Skeletal muscle cell (primary cell): Measurements from ENCODE around the gene NFAT5.
"Not testable (repeated sequence)": the region's sequence is repeated elsewhere in the genome, so short reads cannot be mapped to it uniquely, and the experiment has no call there.

Source experiments
- DNase-seq: peaks from one replicate; pipeline ENCODE4 v3.0.0-alpha.2; 2010; ENCODE audit warnings: low read depth
- H3K4me3 ChIP-seq: 2 replicates; pipeline ENCODE4 v1.5.1; 2011; ENCODE audit warnings: low read depth, mild to moderate bottlenecking, control low read depth, low read length, moderate library complexity

The NFAT5 gene

DNA sequence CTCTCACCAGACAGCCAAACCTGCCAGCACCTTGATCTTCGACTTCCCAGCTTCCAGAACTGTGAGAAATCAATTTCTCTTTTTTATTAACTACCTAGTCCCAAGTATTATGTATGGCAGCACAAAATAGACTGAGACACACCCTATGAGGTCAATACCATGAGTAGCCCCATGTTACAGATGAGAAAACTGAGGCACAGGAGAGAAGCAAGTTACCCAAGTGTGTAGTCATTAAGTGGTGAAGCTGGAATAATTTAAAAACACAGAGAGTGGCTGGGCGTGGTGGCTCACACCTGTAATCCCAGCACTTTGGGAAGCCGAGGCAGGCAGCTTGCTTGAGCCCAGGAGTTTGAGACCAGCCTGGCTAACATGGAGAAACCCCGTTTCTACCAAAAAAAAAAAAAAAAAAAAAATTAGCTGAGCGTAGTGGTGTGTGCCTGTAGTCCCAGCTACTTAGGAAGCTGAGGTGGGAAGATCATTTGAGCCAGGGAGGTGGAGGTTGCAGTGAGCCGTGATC is 155.7 kb downstream of the NFAT5 start:
- H3K4me3 ChIP-seq = no peak overlapping the region
- DNase-seq = no peak

DNA sequence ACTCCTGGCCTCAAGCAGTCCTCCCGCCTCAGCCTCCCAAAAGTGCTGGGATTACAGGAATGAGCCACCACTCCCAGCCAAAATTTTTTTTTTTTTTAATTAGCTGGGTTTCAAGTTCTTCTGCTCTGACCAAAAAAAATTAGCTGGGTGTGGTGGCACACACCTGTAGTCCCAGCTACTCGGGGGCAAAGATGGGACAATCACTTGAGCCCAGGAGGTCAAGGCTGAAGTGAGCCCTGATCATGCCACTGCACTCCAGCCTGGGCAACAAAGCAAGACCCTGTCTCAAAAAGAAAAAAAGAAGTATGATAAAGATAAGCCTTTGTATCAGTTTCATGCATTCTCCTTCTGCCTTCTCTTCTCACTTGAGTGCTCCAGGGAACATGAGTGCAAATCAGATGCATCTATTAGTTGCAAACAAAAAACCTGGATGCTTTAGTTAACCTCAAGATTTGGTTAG is 158.7 kb downstream of the NFAT5 start:
- DNase-seq = no peak
- H3K4me3 ChIP-seq = peak overlapping the region; percentile 76

GRCh38 chr16:69724981-69725479 is 159.3 kb downstream of the NFAT5 start:
- no peak for DNase-seq
- peak overlapping the region; percentile 76 for H3K4me3 ChIP-seq

DNA sequence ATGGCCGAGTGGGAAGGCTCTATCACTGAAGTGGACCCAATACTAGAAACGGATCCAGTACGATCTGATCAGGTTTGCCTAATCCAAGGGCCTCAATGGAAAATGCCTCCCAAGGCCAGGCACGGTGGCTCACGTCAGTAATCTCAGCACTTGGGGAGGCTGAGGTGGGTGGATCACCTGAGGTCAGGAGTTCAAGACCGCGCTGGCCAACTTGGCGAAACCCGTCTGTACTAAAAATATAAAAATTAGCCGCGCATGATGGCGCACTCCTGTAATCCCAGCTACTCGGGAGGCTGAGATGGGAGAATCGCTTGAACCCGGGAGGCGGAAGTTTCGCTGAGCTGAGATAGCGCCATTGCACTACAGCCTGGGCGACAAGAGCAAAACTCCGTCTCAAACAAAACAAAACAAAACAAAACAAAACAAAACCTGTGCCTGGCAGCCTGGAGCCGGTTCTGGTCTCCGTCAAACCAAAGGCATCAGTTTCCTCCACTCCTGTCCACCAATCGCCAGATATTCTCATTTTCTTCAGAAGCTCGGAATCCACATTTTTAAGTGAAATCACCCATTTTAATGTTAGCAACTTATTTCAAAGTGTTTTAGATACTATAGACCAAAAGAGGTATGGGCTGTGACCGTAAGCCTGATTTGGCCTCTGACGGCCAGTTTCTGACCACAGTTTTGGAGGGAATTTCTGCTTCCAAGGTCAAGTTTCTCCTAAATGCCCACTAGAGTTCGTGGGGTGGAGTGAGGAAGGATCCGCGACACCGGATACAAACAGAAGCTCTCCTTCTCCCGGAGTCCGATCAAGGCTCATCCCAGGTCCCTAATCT is 159.9 kb downstream of the NFAT5 start:
- H3K4me3 ChIP-seq = peak overlapping the region; percentile 76
- DNase-seq = no peak

DNA sequence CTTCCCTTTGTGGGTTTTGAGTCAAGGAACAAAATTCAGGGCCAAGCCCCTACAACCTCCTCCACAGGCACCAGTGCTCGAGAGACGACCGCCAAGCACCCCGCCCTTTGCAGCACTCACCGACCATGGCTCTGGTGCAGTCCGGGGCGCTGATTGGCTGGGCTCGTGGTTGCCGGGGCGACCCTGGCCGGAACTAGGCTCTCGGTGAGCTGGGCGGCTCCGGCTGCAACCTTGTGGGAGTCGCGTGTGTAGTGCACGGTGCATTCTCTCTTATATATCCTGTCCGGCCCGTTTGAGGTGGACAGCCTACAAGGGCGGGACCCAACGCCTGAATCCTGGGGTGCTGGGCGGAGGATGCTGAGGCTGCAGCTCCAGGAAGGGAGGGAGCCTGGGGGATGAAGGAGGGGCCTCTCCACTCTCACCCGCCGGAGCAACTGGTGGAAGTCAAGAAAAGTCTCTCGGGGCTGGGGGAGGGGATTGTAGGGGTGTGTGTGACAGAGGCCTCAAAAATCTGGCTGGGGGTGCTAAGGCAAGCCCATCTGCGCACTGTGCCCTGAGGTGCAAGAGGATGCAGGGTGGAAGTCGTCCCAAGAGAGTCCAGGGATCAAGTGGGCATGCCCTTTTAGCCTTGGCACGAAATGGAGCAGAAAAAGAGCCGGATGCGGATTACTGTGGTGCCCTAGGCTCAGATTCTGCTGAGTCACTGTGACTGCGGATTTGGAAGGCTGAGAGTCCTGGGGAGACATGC is 160.7 kb downstream of the NFAT5 start, which contains the start of gene NQO1:
NQO1 (minus strand) TSS at position 248 of the 748 bp plus-strand sequence; CDS start at position 127, 121 bp downstream.
- peak within 1 kb of the TSS; percentile 76 for H3K4me3 ChIP-seq
- DNase-seq = peak; percentile 94

- no peak overlapping the region for H3K4me3 ChIP-seq
- DNase-seq = no peak
These were observed 162.1 kb downstream of the NFAT5 start for GRCh38 chr16:69727916-69728270.

DNA sequence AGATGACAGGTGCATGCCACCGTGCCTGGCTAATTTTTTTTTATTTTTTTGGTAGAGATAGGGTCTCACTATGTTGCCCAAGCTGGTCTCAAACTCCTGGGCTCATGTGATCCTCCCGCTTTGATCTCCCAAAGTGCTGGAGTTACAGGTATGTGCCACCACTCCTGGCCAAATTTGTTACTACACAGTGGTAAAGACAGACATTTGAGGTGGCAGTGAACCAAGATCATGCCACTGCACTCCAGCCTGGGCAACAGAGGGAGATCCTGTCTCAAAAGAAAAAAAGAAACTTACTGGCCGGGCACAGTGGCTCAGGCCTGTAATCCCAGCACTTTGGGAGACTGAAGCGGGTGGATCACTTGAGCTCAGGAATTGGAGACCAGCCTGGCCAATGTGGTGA is 163.3 kb downstream of the NFAT5 start:
- not testable (repeated sequence) for DNase-seq, H3K4me3 ChIP-seq

DNA sequence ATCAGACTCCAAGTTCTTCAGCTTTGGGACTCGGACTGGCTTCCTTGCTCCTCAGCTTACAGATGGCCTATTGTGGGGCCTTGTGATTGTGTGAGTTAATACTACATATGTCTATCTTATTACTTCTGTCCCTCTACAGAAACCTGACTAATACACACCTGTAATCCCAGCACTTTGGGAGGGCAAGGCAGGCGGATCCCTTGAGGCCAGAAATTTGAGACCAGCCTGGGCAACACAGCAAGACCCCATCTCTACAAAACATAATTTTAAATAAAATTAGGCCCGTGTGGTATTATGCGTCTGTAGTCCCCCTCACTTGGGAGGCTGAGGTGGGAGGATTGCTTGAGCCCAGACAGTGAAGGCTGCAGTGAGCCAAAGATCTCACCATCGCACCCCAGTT is 165.5 kb downstream of the NFAT5 start:
- not testable (repeated sequence) for DNase-seq, H3K4me3 ChIP-seq

- no peak overlapping the region for H3K4me3 ChIP-seq
- no peak for DNase-seq
These were observed 166.3 kb downstream of the NFAT5 start for GRCh38 chr16:69732101-69732500.

DNA sequence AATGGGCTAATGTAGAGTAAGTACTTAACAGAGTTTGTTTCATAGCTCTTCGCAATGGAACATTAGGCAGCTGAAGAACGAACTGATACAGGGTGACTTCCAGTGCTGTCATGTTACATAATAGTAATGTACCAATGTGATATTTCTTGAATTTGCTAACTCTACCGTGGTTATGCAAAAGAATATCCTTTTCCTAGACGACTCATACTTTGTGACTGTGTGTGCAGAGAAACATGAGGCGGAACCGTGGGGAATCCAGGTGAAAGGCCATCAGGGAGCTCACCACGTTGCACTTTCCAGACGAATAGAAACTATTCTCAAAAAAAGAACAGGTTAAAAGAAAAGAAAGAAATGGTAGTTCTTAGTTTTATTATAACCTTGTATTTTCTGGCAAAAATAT is 175.8 kb downstream of the NFAT5 start:
- DNase-seq = no peak
- no peak overlapping the region for H3K4me3 ChIP-seq

GRCh38 chr16:69741951-69742904 is 176.5 kb downstream of the NFAT5 start:
- no peak overlapping the region for H3K4me3 ChIP-seq
- no peak for DNase-seq

DNA sequence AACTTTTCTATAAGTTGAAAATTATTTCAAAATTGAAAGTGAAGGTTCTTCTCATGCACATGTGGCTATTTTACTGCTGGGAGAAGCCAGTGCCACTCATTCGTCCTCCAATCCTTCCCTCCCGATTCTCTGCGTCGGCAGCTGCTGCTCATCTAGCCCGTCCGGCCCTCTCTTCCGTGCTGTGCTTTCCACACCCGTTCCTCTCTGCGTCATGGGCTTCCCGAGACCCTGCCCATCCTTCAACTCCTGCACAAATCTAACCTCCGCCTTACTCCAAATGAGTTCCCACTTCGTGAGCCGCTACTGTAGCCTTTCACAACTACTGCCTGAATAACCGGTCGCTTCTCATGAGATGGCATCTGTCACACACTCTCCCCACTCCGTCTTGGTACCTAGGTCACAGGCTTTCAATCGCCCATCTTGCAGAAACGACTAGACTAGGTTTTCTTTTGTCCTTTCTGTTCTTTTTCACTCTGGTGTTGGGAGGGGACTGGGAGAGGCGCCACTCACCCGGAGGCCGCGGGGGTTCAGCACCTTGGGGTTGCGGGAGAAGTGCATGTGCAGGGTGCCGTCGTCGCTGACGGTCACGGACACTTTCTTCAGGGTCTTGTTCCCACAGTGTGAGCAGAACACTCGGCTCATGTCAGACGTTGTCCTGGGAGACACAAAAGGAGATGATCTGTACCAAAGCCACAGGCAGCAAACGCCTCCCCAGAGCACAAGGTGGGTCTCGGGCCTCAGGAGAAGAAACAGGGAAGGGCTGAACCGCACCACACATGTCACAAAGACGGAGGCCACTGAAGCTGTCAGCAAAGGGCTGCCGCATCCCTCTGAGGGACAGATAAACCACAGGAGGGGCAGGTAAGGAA is 178.8 kb downstream of the NFAT5 start:
- DNase-seq = no peak
- no peak overlapping the region for H3K4me3 ChIP-seq

- no peak for DNase-seq
- no peak overlapping the region for H3K4me3 ChIP-seq
These were observed 179.5 kb downstream of the NFAT5 start for GRCh38 chr16:69745232-69745612.

- no peak for DNase-seq
- no peak overlapping the region for H3K4me3 ChIP-seq
These were observed 180.2 kb downstream of the NFAT5 start for GRCh38 chr16:69745959-69746358.

GRCh38 chr16:69747115-69747514 is 181.3 kb downstream of the NFAT5 start:
- DNase-seq = no peak
- no peak overlapping the region for H3K4me3 ChIP-seq

DNA sequence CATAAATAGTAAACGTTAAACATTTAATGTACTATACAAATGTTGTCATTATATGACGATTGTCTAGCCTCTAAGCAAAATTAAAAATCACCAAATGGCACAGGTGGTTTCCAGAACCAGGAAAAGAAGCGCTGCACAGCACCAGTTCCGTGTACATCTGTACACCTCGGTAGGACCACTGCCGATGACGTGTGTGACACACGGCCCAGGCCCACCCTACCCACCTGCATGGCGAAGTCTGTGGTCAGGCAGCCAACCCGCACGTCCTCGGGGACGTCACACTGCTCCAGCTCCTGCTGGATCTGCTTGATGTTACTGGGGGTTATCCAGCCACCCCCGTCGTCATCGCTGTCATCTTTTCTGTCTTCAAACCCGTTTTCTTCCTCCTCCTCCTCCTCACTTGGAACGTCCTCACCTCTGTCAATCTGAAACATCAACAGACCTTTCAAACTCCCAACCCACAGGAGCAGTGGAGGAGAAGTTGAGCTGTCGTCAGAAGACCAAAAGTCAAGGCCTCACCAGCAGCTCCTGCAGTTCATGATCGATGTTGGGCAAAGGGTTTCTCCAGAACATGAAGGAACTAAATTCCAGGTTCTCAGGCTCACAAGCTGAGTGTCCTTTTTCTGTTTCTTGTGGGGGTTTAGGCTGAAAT is 183.1 kb downstream of the NFAT5 start:
- H3K4me3 ChIP-seq = no peak overlapping the region
- no peak for DNase-seq

GRCh38 chr16:69754143-69754468 is 188.3 kb downstream of the NFAT5 start:
- H3K4me3 ChIP-seq = peak overlapping the region; percentile 99
- no peak for DNase-seq
